Stimulated activated naive CD8-positive, alpha-beta T cell treated with anti-CD3 and anti-CD28 coated beads, Interleukin-15, amount 100 ng/mL, for 72 hours (primary cell): ENCODE data around the gene UGT1A6.

Experiments
- ATAC-seq: fragments of 150-1000 bp; cut with Tn5 transposase; 2 replicates; pipeline ENCODE4 v1.10.0; 2021; ENCODE audit warnings: mild to moderate bottlenecking, moderate library complexity
- DNase-seq, 2 donors: peaks; one replicate each; pipeline ENCODE4 v3.0.0; 2021 to 2022
- H3K27ac Mint-ChIP-seq, 2 donors: one replicate each; pipeline ENCODE4 v1.8.0; 2022; ENCODE audit warnings: mild to moderate bottlenecking in 2 of 2, mixed read lengths in 2 of 2, moderate library complexity in 2 of 2
- H3K27me3 Mint-ChIP-seq: one replicate; pipeline ENCODE4 v1.8.0; 2022; ENCODE audit warnings: mixed read lengths
- H3K4me1 Mint-ChIP-seq: one replicate; pipeline ENCODE4 v1.8.0; 2022; ENCODE audit warnings: mild to moderate bottlenecking, mixed read lengths
- H3K4me3 Mint-ChIP-seq, 2 donors: one replicate each; pipeline ENCODE4 v1.8.0; 2022; ENCODE audit warnings: mild to moderate bottlenecking in 2 of 2, mixed read lengths in 2 of 2, moderate library complexity in 1 of 2
- H3K9me3 Mint-ChIP-seq, 2 donors: one replicate each; pipeline ENCODE4 v1.8.0; 2022; ENCODE audit warnings: mixed read lengths in 2 of 2

The UGT1A6 gene

GRCh38 chr2:233674995-233675394, 17.7 kb upstream of the UGT1A6 start:
- Mint-ChIP-seq H3K27ac (no peak overlapping the region), H3K27me3 (peaks cover 37% of the 10 kb centered on the region), H3K9me3 (no peaks in the 10 kb centered on the region), H3K4me3 (no peak overlapping the region), H3K4me1 (no peaks in the 10 kb centered on the region)
- DNase-seq: no peak
- ATAC-seq: no peak

GRCh38 chr2:233676046-233676445, 16.6 kb upstream of the UGT1A6 start:
- DNase-seq: no peak
- no peak for ATAC-seq
- Mint-ChIP-seq H3K4me3 (no peak overlapping the region), H3K9me3 (no peaks in the 10 kb centered on the region), H3K4me1 (no peaks in the 10 kb centered on the region), H3K27me3 (peaks cover 27% of the 10 kb centered on the region), H3K27ac (no peak overlapping the region)

GRCh38 chr2:233679196-233679595, 13.5 kb upstream of the UGT1A6 start:
- DNase-seq (no peak), ATAC-seq (no peak)
- peaks cover 14% of the 10 kb centered on the region for H3K27me3 Mint-ChIP-seq
- no peaks in the 10 kb centered on the region for H3K9me3 Mint-ChIP-seq
- no peaks in the 10 kb centered on the region for H3K4me1 Mint-ChIP-seq
- no peak overlapping the region for H3K27ac Mint-ChIP-seq
- no peak overlapping the region for H3K4me3 Mint-ChIP-seq

GRCh38 chr2:233680361-233681045, 12.2 kb upstream of the UGT1A6 start:
- H3K27me3 Mint-ChIP-seq: peaks cover 14% of the 10 kb centered on the region
- ATAC-seq (no peak), DNase-seq (no peak)
- H3K9me3 Mint-ChIP-seq: no peaks in the 10 kb centered on the region
- H3K4me1 Mint-ChIP-seq: no peaks in the 10 kb centered on the region
- no peak overlapping the region for H3K4me3 Mint-ChIP-seq
- H3K27ac Mint-ChIP-seq: no peak overlapping the region

- peaks cover 6% of the 10 kb centered on the region for H3K27me3 Mint-ChIP-seq
- no peak within 1 kb of the TSS for H3K4me3 Mint-ChIP-seq
- no peak for ATAC-seq
- no peak for DNase-seq
- H3K27ac Mint-ChIP-seq: no peak within 1 kb of the TSS
- no peaks in the 10 kb centered on the region for H3K4me1 Mint-ChIP-seq
- no peaks in the 10 kb centered on the region for H3K9me3 Mint-ChIP-seq
Measured at GRCh38 chr2:233681521-233682099, 11.1 kb upstream of the UGT1A6 start, which contains the start of gene UGT1A7. UGT1A7 (plus strand) TSS chr2:233681901; CDS start chr2:233681938, 37 bp downstream.

GRCh38 chr2:233684640-233685039, 8.1 kb upstream of the UGT1A6 start:
- no peak overlapping the region for H3K27ac Mint-ChIP-seq
- H3K4me1 Mint-ChIP-seq: no peaks in the 10 kb centered on the region
- H3K27me3 Mint-ChIP-seq: no peaks in the 10 kb centered on the region
- H3K4me3 Mint-ChIP-seq: no peak overlapping the region
- ATAC-seq (no peak), DNase-seq (no peak)
- H3K9me3 Mint-ChIP-seq: no peaks in the 10 kb centered on the region

- H3K27ac Mint-ChIP-seq: no peak overlapping the region
- ATAC-seq: no peak
- H3K9me3 Mint-ChIP-seq: no peaks in the 10 kb centered on the region
Measured at GRCh38 chr2:233686928-233687327, 5.8 kb upstream of the UGT1A6 start.

GRCh38 chr2:233688341-233688740, 4.3 kb upstream of the UGT1A6 start:
- ATAC-seq: no peak
- H3K4me1 Mint-ChIP-seq: no peaks in the 10 kb centered on the region
- H3K4me3 Mint-ChIP-seq: no peak overlapping the region
- H3K27ac Mint-ChIP-seq: no peak overlapping the region
- H3K9me3 Mint-ChIP-seq: no peaks in the 10 kb centered on the region
- no peak for DNase-seq
- H3K27me3 Mint-ChIP-seq: no peaks in the 10 kb centered on the region

More at GRCh38 chr2:233686928-233687327, 5.8 kb upstream of the UGT1A6 start:
- H3K4me3 Mint-ChIP-seq: no peak overlapping the region
- H3K27me3 Mint-ChIP-seq: no peaks in the 10 kb centered on the region
- H3K4me1 Mint-ChIP-seq: no peaks in the 10 kb centered on the region
- DNase-seq: no peak

GRCh38 chr2:233689031-233689430, 3.7 kb upstream of the UGT1A6 start:
- peaks cover 7% of the 10 kb centered on the region for H3K27me3 Mint-ChIP-seq
- DNase-seq (no peak), ATAC-seq (no peak)
- H3K9me3 Mint-ChIP-seq: no peaks in the 10 kb centered on the region
- no peak overlapping the region for H3K4me3 Mint-ChIP-seq
- H3K27ac Mint-ChIP-seq: no peak overlapping the region
- H3K4me1 Mint-ChIP-seq: no peaks in the 10 kb centered on the region

GRCh38 chr2:233689501-233689900, 3.2 kb upstream of the UGT1A6 start:
- H3K27ac Mint-ChIP-seq: no peak overlapping the region
- ATAC-seq: no peak
- H3K4me1 Mint-ChIP-seq: no peaks in the 10 kb centered on the region
- H3K9me3 Mint-ChIP-seq: no peaks in the 10 kb centered on the region
- DNase-seq: no peak
- no peak overlapping the region for H3K4me3 Mint-ChIP-seq
- peaks cover 7% of the 10 kb centered on the region for H3K27me3 Mint-ChIP-seq

GRCh38 chr2:233690444-233690843, 2.2 kb upstream of the UGT1A6 start:
- Mint-ChIP-seq H3K27ac (no peak overlapping the region), H3K9me3 (no peaks in the 10 kb centered on the region), H3K27me3 (peaks cover 7% of the 10 kb centered on the region), H3K4me3 (no peak overlapping the region), H3K4me1 (no peaks in the 10 kb centered on the region)
- ATAC-seq (no peak), DNase-seq (no peak)

GRCh38 chr2:233691443-233692433, 952 bp upstream of the UGT1A6 start:
- Mint-ChIP-seq H3K4me1 (no peaks in the 10 kb centered on the region), H3K27ac (no peak overlapping the region), H3K27me3 (peaks cover 7% of the 10 kb centered on the region), H3K4me3 (no peak overlapping the region), H3K9me3 (no peaks in the 10 kb centered on the region)
- no peak for DNase-seq
- no peak for ATAC-seq

- no peaks in the 10 kb centered on the region for H3K4me1 Mint-ChIP-seq
- no peak overlapping the region for H3K27ac Mint-ChIP-seq
- DNase-seq (no peak), ATAC-seq (no peak)
- peaks cover 7% of the 10 kb centered on the region for H3K27me3 Mint-ChIP-seq
- no peak overlapping the region for H3K4me3 Mint-ChIP-seq
- H3K9me3 Mint-ChIP-seq: no peaks in the 10 kb centered on the region
Measured at GRCh38 chr2:233693963-233694362, 1.3 kb downstream of the UGT1A6 start.

- Mint-ChIP-seq H3K27me3 (peaks cover 3% of the 10 kb centered on the region), H3K27ac (no peak overlapping the region), H3K4me3 (no peak overlapping the region), H3K9me3 (peaks cover 0 to 5% of the 10 kb centered on the region in 2 donors), H3K4me1 (no peaks in the 10 kb centered on the region)
- ATAC-seq (no peak), DNase-seq (no peak)
Measured at GRCh38 chr2:233698740-233699139, 6.0 kb downstream of the UGT1A6 start.

- no peaks in the 10 kb centered on the region for H3K4me1 Mint-ChIP-seq
- no peak for ATAC-seq
- peaks cover 0 to 8% of the 10 kb centered on the region in 2 donors for H3K9me3 Mint-ChIP-seq
- no peaks in the 10 kb centered on the region for H3K27me3 Mint-ChIP-seq
- no peak overlapping the region for H3K27ac Mint-ChIP-seq
- no peak overlapping the region for H3K4me3 Mint-ChIP-seq
- no peak for DNase-seq
Measured at GRCh38 chr2:233699424-233700027, 6.8 kb downstream of the UGT1A6 start.
